Stimulated activated CD4-positive, alpha-beta T cell treated with anti-CD3 and anti-CD28 coated beads, Interleukin-2, amount 100 ng/mL, for 48 hours (primary cell): ENCODE measurements around the gene FGD2.

Experiments used
- DNase-seq, 2 donors: peaks; one replicate each; pipeline ENCODE4 v3.0.0-alpha.2; 2020

FGD2 gene

DNA sequence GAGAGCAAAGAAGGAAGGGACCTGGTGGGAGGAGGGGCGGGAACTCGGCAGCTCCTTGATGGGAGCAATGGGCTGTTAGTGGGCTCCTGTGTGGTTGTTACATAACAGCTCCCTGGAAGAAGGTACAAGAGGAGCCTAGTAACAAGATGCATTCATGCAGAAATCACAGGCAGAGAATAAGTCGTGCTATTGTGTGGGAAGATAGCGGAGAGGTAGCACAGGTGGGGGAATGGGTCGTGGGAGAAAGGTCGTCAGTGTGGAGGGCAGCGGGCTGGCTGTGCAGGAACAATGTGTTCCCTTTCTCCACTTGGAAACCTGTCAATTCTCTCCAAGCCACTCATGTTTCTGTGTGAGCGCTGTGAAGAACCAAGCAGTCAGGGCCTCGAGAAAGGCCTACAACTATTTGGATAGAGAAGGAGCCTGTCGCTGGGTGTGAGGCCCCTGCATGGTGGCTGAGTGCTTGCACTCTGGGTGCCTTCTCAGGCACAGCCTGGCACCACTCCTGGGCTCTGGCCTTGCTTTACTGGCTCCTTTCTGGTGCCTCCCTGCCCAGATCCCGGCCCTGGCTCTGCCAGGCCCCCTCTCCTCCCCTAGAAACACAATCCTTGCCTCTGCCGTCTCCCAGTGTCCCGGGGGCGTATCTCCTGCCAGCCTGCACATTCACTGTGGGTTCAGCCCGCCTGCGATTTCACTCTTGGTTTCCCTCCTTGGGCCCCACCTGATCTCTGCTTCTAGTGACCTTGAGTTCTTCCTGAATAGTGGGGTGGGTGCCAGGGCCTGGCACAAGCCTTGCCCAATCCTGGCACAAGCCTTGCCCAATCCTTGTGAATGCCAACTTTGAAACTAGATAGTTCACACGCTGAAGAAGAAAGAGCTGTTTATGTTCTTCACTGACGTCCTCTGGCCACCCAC, 7.4 kb upstream of the FGD2 start:
- no peak for DNase-seq

DNA sequence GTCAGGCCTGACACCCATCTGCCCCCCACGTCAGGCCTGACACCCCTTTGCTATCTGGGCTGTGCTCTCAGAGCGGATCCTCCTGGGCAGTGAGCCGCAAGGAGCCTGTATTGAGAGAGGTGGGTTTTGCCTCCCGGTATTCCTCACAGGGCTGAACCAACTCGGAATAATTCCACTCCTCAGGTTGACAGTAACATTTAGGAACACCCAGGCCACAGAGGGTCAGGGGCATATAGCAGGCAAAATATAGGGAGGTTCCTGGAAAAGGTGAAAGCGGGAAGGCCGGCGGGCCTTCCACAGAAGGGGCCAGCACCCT, 6.8 kb upstream of the FGD2 start:
- DNase-seq: no peak

GRCh38 chr6:36999061-36999750, 6.2 kb upstream of the FGD2 start:
- no peak for DNase-seq

DNA sequence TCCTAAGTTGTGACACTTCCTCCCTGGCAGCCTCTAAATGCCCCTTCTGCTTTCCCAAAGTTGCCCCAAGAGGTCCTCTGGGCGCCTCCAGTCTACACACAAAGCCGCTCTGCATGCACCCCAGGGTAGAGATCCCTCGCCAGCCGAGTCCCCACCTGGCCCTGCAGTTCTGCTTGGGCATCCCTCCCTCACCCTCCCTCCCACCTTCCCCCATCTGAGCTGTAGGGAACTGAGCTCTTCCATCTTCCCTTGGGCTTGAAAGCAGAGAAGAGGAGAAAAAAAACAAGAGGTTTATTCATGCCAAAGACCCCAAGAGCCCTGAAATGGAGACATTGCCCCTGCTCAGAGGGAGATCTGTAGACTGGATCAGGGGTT, 5.7 kb upstream of the FGD2 start:
- no peak for DNase-seq

DNA sequence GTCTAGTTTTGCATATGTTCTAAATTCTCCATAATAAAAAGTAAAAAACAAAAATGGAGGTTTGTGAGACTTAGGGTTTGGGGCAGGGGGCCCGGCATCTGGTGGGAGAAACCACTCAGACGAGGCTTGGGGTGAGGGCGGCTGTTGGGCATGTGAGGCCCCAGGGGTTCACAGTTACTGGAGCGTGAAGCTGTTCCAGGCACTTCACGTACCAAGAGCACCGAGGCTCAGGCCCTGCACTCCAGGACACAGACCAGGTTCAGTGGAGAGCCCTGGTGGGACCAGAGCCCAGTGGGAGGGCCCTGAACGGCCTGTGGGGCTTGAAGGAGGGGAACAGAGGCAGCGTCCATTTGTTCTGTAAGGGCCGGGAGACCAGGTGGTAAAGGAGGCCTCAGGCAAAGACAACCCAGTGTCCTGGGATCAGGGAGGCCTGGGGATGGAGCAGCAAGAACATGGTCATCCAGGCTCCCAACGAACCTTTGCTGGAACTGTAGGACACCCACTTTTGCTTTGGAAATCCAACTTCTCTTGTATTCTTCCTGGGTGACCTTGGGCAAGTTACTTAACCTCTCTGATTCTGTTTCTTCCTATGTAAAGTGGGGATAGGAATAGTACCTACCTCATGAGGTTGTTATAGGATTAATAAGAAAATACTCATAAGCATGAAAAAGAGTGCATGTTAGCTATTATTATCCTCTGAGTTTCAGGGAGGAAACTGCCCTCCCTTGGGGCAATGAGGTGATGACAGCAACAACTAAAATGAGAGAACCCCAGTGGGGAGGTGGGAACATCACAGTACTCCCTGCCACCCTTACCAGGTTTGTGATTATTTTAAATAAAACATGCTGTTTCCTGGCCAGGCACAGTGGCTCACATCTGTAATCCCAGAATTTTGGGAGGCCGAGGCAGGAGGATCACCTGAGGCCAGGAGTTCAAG, 1.1 kb upstream of the FGD2 start:
- no peak for DNase-seq

- DNase-seq: no peak
Measured at GRCh38 chr6:37005827-37006567, 542 bp downstream of the FGD2 start.

DNA sequence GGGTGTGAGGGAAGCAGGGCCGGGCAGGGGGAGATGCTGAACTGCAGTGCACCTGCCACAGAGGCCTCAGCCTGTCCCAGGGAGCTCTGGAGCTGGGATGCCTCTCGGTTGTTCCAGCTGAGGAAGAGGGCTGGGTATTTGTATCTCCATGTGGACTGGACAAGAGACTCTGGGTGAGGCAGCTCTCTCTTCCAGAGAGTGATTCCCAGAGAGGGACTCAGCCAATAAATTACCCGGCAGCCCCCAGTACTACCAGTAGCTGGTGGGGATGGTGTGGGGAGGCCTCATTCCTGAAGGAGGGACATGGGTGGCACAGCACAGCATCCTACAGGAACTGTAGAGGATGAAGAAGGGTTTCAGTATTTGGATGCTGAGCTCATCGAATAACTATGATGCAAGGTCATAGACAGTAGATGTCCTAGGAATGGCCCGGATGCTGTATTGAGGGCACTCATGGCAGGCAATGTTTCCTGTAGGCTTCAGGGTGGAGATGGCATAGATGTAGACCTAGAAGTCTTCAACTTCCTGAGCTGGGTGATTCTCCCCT, 1.4 kb downstream of the FGD2 start:
- DNase-seq: no peak

- no peak for DNase-seq
Measured at GRCh38 chr6:37007340-37008043, 2.0 kb downstream of the FGD2 start.

DNA sequence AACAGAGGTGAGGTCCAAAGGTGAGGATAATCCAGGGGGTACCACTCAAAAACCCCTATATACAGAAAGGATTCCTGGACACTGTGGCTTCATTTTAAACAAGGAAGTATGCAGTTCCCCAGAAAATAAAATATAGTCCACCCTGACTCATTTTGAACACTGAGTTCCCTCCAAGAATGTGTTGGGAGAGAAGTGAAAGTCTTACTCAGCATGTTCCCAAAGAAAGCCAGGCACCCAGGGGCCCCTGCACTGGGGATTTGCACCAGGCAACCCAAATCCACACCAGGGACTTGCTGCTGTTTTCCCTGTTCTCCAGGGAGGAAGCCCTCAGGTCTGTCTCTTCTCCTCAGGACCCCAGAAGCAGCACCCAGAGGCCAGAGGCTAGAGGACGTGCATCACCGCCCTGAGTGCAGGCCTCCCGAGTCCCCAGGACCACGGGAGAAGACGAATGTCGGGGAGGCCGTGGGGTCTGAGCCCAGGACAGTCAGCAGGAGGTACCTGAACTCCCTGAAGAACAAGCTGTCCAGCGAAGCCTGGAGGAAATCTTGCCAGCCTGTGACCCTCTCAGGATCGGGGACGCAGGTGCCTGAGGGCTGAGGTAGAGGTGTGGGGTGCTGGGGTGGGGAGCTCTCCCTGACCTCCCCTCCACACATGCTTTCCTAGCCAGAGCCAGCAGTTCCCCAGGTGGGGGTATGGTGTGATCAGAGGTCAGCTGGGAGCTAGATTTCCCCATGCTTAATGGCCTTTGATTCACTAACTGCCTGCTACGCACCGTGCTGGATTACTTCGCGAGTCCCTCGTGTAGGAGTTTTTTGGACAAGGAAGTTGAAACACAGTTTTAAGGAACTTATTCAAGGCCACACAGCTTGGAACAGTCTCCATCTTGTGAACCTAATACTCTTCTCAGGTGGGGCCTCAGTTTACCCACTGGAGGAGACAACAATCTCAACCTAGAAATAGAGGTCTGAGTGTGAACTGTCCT, 3.3 kb downstream of the FGD2 start:
- no peak for DNase-seq

DNA sequence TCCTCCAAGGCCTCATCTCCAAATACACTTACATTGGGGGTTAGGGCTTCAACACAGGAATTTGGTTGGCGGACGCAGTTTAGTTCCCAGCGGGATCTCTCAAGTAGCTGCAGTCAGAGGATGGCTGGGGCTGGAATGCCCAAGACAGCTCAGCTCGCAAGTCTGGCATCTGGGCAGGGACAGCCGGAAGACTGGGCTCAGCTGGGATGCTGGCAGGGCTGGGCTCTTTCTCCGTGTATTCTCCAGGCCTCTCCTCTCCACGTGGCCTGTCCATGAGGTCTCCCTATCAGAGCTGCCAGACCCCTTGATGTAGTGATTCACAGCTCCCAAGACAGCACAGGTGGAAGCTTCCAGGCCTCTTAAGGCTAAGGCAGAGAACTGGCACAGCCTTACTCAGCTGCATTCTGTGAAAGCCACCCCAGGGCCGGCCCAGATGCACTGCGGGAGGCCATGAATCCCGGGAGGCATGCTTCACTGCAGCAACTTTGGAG, 5.0 kb downstream of the FGD2 start:
- no peak for DNase-seq

- no peak for DNase-seq
Measured at GRCh38 chr6:37011656-37012378, 6.4 kb downstream of the FGD2 start.

- no peak for DNase-seq
Measured at GRCh38 chr6:37013516-37014491, 8.3 kb downstream of the FGD2 start.

DNA sequence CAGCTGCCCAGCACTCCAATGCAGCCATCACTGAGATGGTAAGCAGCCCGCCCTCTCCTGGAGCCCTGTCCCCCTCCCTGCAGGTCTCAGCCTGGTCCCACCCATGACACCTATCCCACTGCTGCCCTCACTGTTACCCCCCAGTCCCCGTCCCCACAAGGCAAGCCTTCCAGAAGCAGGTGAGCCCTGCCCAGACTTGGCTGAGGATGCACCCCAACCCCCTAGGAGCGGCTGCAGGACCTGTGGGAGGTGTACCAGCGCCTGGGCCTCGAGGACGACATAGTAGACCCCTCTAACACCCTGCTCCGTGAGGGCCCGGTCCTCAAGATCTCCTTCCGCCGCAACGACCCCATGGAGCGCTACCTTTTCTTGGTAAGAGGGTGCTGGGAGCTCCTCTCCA, 9.2 kb downstream of the FGD2 start:
- DNase-seq: no peak

- no peak for DNase-seq
Measured at GRCh38 chr6:37015532-37015931, 10.1 kb downstream of the FGD2 start.

DNA sequence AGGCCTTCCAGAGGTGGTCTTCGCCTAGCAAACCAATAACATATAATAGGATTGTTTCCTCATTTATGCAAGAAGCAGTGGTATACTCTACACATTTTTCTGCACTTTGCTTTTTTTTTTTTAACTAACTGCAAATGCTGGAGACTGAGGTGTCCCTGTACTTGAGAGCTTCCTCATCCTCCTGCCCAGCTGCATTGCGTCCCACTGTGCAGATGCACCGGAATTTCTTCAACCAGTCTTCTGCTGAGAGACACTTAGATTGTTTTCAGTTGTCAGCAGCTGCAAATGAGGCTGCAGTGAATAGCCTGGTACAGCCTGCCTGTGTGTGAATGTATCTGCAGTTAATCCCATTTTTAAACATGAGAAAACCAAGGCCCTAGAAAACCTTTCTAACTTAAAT, 11.5 kb downstream of the FGD2 start:
- DNase-seq: no peak

DNA sequence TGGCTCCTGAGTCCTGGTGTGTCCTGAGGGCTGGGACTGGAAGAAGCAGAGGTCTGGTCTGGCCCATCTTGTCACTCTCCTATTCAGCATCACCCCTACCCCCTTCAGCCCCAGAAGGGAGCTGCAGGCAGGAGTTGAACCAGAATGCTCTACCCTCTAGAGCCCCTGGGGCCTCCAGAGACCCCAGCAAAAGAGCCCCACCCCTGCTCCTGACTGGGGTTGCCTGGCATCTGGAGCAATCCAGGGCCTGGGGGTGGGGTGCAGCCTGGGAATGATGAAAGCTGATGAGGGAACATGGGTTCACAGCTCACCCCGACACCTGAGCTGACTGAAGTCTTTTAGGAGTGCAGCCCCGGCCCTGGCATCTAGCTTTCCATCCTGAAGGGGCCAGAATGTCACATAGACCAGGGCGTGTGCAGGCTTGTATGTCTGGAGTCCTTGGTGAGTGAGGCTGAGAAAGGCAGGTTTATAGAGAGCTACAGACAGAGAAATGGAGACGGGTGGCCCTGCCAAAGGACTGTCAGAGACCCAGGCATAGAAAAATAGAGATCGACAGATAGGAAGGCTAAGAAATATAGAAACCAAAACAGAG, 12.2 kb downstream of the FGD2 start:
- no peak for DNase-seq

DNA sequence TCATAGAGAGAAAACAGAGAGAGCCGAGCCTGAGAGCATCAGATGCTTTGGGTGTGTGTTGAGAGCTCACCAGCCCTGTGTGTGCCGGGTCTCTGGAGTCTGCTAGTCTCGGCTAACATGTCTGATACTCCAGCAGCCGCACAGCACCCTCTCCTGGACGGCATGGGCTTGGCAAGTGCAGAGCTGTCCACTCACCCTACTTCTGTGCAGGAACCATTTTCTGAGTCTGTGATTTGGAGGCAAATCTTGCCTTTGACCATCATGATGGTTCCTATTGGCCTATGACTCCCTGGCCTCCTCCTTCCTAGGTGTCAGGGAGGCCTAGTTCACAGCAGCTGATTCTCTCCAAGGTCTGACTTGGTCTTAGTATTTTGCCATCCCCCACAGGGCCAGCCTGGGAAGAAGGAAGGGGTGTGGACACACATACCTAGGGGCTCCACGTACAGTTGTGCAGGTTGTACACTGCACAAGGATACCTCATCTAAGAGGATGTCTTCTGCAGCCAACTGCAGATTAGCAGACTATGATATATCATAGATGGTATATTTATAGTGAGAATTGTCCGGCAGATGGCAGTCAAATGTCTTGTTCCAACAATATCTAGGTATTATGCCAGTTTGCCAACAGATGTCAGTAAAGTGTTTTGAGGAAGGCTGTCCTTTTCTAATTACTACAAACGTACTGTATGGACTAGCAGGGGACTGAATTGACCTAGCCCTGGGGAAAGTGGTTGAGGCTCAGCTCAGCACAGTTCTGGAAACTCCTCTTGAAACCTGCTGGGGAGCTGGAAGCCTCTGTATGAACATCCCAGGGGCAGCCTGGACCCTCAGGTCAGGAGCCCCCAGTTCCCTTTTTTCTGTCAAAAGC, 13.0 kb downstream of the FGD2 start:
- DNase-seq: peak; percentile 86 to 87
